HG03354 (cell line): ENCODE measurements around the gene CACNA1I.

ENCODE experiments used
- ATAC-seq: cut with Tn5 transposase; IDR thresholded peaks from one replicate; pipeline ENCODE4 v1.9.1; 2021; ENCODE audit warnings: mild to moderate bottlenecking; ENCODE audit not compliant: unreplicated experiment, poor library complexity, severe bottlenecking

CACNA1I gene

DNA sequence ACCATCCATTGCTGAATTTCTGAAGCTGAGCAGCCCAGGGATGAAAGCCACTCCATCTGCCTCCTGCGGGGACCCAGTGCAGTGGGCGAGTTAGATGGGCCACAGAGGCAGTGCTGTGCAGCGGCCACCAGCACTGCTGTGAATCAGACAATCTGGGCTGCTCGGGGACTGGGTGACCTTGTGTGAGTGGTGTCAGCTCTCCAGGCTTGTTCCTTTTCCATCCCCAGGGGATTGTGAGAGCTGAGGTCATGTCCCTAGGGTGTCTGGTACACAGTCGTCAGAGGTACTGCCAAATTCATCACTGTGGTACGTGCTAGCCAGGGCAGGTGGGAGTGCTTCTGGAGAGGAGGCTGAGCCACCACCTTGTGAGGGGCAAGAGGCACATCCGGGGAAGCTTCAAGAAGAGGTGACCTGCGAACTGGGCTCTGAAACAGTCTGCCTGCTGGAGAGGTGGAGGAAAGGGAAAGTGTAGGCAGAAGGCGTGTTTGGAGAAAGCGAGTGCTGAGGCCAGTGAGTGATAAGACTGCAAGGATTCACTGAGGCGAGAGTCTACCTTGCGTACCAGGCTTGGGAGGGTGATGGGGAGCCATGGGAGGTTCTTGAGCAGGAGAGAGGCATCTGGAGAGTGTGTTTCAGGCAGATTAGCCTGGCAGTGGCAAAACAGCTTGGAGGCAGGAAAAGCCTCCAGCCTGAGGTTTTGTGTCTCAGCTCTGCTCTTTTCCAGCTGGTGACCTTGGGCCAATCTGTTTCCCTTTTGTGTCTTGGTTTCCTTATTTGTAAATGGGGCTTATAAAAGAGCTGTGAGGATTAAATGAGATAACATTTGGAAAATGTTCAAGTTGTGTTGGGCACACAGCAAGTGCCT lies 22.7 kb downstream of the CACNA1I start:
- ATAC-seq = no peak

GRCh38 chr22:39593931-39594285 lies 23.4 kb downstream of the CACNA1I start:
- no peak for ATAC-seq

DNA sequence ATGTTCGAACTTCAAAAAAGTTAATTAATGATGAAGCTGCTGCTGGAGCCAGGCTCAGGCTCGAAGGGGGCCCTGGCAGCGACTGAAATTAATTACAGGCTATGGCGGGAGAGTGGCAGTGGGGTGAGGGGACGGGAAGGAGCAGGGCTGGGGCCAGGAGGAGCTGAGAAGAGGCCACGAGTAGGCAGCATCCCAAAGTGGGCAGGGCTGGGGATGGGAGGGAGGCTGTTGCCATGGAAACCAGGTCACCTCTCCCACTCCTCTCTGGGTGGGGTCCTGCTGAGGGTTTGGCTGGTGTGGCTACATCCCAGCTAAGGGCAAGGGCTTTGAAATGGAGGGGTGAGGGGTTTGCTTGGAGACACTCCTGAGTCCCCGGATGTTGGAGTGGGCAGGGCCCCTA lies 23.9 kb downstream of the CACNA1I start:
- ATAC-seq = no peak

GRCh38 chr22:39595622-39596172 lies 25.1 kb downstream of the CACNA1I start:
- no peak for ATAC-seq

DNA sequence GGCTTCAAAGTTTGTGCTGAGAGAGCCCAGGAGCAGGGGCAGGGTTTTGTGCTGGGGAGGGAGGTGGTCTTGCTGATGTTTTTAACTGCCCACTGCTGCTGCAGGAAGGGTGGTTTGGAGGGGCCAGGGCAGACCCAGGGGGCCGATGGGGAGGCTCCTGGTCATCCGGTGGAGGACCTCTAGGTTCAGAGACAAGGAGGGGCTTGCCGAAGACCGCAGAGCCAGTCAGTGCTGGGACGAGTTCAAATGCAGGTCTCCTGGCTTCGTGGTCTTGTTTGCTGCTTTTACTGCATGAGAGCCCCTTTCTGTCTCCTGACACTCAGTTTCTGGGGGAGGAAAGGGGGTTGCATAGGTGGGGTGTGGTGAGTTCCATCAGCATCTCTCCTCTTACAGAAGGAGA lies 26.0 kb downstream of the CACNA1I start:
- no peak for ATAC-seq

DNA sequence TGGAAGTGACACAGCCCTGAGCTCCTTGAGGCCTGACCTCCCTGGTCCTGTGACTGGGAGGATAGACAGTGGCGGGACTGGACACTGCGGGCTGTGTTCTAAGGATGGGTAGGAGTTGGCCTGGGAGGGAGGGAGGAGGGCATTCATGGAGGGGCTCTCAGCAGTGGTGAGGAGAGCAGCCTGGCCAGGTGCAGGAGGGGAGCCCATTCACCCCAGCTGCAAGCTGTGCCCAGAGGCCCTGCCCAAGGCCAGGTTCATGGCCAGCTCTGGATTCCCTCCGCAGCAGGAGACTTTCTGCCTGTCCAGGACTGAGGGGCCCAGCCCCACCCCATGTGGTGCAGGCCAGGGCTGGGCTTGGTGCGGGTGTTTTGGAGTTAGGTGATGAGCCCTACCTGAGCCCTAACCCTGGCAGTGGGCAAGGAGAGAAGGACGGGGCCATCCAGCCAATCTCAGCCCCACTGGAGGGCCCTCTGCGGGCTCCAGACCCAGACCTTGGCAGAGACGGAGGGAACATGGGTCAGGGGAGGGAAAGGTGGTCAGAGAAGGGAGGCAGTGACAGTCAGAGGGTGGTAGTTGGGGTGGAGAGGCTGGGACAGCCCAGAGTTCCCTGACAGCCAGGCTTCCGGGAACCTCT lies 26.8 kb downstream of the CACNA1I start:
- no peak for ATAC-seq

GRCh38 chr22:39598017-39598965 lies 27.7 kb downstream of the CACNA1I start:
- no peak for ATAC-seq

DNA sequence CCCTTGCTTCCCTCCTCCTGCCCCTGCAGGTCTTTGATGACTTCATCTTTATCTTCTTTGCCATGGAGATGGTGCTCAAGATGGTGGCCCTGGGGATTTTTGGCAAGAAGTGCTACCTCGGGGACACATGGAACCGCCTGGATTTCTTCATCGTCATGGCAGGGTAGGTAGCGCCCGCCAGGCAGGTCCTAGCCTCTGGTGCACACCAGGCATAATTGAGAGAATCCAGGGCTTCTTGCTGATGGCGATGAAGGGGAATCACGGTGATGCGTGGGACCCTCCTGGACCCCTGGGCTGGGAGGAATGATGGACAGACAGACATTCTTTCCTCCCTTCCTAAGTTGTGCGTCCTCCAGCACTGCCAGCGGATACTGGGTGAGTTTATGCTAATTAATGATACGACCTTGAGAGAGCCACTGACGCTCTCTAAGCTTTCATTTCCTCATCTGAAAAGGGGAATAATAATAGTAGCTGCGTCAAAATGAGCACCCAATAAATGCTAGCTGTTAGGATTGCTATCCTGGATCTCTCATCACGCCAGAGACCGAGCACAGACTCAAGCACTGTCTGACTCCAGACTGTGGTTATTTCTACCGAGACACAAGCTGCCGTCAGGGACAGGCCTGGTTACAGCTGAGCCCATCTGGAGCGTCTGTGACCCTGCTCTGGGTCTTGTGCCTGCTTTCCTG lies 30.1 kb downstream of the CACNA1I start:
- ATAC-seq = no peak

- no peak for ATAC-seq
These were observed 30.6 kb downstream of the CACNA1I start for GRCh38 chr22:39601180-39601535.

- ATAC-seq = no peak
These were observed 32.8 kb downstream of the CACNA1I start for GRCh38 chr22:39603345-39603744.

- ATAC-seq = no peak
These were observed 39.7 kb downstream of the CACNA1I start for GRCh38 chr22:39610246-39610645.

- no peak for ATAC-seq
These were observed 40.2 kb downstream of the CACNA1I start for GRCh38 chr22:39610766-39611165.

- ATAC-seq = no peak
These were observed 40.8 kb downstream of the CACNA1I start for GRCh38 chr22:39611360-39611759.

GRCh38 chr22:39612811-39613548 lies 42.4 kb downstream of the CACNA1I start:
- ATAC-seq = no peak

DNA sequence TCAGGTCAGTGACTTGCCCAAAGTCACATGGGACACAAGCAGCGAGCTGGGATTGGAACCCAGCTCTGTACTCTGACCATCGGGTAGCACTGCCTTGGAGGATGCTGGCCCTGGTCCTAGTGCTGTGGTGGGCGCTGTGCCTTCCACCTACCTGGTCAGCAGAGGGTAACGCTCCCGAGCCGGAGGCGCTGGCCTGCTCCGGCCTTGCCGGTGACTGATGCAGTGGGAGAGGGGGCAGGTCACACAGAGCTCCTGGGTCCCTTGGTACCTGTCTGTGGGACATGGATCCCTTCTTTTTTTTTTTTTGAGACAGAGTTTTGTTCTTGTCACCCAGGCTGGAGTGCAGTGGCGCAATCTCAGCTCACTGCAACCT lies 43.0 kb downstream of the CACNA1I start:
- ATAC-seq = no peak

DNA sequence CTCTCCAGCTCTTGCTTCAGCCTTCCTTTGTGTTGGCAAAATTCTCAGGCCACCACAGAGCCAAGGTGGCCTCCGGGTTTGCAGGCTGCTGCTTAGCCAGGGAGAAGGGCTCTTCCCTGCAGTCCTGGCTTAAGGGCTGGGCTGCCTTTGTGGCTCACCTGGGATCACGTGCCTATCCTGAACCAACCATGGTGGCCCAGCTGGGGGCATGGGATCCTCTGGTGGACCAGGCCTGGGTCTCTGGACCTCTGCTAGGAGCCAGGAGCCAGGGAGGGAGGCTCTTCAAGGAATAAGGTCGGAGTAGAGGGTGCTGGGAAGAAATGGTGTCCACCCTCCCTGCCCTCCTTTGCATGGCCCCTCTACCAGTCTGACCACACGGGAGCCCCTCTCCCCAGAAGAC lies 43.9 kb downstream of the CACNA1I start:
- no peak for ATAC-seq

DNA sequence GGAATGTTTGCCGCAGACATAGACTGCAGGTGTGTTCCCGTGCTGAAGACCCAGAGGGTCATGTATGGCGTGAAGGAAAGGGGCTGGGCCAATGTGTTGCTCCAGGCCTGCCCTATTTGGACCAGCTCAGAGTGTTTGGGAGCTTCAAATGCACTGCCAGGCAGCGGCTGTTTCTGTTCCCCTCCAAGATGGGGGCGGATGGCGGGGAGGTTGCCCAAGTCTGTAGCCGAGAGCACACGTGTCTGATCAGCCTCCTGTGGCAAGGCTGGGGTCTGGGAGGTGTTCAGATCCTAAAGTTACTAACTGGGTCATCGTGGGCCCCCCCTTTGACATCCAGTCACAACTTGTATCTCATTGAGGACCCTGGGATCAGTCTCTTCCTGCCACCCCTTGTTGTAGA lies 45.5 kb downstream of the CACNA1I start:
- ATAC-seq = no peak

DNA sequence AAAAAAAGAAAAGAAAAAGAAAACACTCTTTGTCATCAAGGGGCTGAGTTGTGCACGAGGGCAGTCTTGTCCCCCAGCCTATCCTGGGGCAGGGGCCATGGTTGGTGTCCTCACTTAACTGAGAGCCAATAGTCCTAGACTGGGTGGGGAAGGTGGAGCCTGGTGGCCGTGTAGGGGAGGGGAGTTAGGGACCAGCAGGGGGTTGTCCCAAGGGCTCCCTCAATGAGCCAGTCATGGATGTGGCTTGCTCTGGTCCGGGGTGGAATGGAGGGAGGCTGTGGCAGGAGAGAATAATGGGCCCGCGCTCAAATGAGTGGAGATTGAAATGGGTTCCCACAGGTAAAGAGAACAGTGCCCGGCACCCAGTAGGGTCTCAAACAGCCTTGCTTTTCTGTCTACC lies 46.2 kb downstream of the CACNA1I start:
- ATAC-seq = no peak

DNA sequence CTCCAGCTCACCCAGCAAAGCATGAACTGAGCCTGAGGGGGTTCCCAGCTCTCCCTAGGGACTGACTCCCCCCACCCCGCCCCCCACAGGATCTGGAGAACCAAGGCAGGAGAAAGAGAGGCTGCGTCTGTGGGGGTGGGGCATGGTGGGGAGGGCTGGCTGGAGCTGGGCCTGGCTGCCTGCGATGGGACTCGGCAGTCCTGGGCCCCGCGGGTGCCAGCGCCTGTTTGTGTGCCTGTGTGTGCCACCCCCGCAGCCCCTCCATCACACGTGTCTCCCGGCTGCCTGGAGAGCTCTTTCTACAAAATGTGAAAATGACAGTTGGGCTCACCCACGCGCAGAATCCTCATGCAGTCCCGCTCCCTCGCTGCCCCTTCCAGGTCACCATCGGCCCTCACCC lies 46.8 kb downstream of the CACNA1I start:
- no peak for ATAC-seq
